Measurements from ENCODE around the gene TNKS1BP1.

Gene TNKS1BP1

DNA sequence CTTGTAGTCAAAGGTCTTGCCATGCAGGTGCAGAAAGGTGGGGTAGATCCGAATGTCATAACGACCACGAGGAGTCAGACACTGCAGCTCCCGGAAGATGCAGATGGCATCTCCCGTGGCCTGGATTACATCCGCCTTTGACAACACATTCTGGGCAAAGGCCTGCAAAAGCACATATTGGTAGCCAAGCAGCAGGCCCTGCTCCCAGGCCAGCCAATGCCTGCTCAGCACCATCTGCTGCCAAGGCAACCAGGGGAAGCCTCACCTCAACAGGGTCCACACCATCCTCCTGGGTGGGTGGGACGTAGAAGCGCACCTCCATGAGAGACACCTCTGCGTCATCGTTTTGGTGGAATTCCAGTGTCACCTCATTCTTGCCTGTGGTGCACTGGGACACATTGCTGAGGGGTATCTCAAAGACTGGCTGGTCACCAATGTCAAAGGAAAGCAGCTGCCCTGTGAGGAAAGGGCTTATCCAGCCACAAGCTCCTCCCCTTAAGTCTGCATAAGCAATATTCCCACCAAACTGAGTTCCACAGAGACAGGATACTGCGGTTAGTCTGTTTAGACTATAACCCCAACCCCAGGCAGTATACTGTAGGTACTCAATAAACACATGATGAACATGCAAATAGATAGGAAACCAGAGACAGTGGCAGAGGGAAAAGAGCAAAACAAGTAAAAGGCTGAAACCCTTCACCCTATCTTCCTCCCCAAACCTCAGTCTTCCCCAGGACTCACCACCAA lies 8.1 kb upstream of the TNKS1BP1 start:
- no peak for DNase-seq (ENCODE audit: low spot score)

DNA sequence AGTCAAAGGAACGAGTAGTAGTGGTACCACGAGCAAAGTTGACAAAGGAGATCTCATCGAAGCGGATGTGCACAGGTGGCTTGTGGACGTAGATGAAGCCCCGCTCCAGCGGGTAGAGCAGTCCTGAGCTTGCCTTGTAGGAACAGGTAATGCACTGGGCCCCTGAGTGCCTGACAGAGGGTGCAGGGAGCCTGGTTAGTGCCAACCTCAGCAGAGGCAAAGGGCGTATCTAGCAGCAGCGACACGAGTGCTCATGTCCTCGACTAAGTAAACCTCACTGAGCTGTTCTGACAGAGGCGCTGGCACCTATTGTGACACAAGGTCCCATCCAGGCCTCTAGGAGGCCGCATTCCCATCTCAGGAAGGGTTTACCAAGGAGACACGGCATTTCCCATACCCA lies 7.0 kb upstream of the TNKS1BP1 start:
- no peak for DNase-seq (ENCODE audit: low spot score)

DNA sequence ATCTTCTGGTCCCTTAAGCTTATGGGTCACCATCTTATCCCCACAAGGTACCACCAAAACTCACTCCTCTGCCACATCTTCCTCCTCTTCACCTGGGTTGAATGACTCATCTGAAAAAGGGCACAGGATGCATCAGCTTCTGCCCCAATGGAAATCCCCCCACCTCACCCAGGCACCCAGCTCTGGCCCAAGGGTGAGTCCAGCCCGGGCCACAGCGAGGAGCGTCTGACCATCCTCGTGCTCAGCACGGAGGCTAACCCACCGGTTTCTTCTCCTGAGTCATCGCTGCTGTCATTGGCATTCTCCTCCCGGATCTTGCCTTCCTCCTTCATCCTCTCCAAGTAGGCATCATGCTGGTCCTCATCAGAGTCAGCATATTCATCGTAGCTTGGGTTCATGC lies 5.3 kb upstream of the TNKS1BP1 start:
- no peak for DNase-seq (ENCODE audit: low spot score)

DNA sequence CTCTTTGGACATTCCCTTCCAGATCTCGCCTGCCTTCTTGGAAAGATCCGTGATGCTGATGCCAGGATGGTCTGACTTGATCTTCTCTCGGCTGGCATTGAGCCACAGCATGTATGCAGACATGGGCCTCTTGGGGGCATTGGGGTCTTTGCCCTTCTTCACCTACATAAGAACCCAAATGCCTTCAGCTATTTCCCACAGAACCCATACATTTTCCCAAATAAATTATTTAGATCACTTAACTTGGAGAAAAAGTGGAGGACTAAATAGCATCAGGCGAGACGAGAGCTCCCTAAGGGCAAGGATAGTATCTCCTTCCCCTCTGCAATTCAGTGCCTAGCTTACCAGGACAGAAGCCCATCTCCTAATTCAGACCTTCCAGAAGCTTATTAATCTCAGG lies 3.0 kb upstream of the TNKS1BP1 start:
- no peak for DNase-seq (ENCODE audit: low spot score)

DNA sequence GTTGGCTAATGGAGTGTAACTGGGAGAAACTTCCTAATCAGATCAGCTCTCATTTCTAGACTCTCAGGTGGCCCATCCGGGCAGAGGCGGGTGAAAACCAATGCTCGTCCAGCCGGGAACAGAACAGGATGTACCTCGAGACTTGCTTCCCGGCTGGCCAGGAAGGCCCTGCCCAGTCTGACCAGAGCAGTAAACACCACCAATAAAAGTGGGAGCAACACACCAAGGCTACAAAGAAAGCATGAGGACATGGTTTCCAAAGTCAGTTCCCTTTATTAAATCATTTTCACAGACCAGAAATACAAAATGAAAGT lies 940 bp upstream of the TNKS1BP1 start:
- peak; percentile 50 for DNase-seq (ENCODE audit: low spot score)

DNA sequence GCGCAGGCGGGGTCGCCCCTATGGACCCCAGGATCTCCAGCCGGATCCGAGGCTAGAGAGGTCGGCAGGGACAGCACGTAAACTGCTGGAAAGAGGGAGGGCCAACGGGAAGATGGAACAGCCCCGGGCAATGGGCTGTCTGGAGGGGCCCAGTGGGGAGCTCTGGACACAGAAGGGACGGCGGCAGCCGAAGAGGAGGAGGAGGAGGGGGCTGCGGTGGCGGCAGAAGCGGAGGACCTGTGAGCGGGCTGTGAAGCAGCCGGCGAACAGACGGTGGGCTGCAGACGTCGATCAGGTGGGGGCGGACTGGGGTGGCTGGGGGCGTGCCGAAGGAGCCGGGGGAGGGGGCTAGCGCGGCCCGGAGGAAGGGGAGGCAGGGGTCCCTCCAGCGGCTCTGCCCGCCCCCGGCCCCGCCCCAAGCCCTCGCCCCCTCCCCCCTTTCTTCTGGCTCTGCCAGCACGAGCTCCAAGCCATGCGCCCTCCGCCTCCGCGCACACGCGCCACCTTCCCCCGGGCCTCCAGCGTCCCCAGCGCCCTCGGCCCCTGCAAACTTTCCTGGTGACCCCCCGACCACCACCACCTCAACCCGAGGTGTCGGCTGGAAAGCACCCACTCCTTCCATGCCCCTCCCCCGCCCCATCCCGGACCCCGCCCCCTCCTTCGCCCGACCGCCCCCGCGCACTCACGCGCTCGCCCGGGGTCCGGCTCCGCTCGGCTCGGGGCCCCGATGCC lies 432 bp downstream of the TNKS1BP1 start:
- DNase-seq (ENCODE audit: low spot score), result no peak

DNA sequence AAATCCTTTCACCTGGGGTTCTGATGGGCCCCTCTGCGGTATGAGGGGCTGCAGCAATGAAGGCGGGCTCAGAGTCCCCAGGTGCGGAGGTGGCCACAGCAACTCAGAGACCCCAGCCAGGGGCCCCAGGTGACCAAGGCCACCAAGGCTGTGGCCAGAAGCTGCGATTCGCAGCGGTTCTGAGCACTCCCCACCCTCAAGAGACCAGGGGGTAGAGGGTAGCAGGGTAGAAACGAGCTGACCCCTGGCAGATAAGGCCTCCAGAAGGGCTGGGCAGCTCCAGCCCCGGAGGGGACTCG lies 948 bp downstream of the TNKS1BP1 start:
- no peak for DNase-seq (ENCODE audit: low spot score)

DNA sequence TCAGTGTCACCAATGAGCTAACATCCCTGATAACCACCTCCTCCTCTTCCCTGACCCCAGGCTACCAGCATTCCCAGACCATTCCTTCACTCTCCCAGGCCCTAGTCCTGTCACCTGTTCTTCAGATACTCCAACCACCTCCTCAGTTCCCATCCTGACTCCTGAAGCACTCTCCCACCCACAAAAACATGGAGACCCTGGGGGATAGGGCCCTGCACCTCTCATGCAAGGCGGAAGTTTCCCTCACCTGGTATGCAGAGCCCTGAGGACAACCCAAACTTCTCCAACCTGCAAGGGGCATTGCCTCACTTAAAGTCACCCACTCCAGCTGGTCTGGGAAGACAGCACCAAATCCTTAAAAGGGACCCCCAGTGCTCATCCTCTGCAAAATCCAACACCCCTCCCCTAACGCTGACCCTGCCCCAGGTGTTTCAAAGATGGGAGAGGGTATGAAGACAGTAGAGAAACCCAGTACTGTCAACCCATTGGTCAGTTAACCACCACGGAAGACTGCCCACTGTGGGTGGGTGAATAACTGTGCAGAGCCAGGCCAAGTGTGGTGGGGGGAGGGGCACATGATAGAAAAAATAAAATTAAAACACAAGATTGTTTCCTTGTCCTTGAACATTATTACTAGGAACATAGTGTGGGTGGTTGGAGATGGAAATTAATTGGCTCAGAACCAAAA lies 1.4 kb downstream of the TNKS1BP1 start:
- DNase-seq (ENCODE audit: low spot score), result no peak

DNA sequence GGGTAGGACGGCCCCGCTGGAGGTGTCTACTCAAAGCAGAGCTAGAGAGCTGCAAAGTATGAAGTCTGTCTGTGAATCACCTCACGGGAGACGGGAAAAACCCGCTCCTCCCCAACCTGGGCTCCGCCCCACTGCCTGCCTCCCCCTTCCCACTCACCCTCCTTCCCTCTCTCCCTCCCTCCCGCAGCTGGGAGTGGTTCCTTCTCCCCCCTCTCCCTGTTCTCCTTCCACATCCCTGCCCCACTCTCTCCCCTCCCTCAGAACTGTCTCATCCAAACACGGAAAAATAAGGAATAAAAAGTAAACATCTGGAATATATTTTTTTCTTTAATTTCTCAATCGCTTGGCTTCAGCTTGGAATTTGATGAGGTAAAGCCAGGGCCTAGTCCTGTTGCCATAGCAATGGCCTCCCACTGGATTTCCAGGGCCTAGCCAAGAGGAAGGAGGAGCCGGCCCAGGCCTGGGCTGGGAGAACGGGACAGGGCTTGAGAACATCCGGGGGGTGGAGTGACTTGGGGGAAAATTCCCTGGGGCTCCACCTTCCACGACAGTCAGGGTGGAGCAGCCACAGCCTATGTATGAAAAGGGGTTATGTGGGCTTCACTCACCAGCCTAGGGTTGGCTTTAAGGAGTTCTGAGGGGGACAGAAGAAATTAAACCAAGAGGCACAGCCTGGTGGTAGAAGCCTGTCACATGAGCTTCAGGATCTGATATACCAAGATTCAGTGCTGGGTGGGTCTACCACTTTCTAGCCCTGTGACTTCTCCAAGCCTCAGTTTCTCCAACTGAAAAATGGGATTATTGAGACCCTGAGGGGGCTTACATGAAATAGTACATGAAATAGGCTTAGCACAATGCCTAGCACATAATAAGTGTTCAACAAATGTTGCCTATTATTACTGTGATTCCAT lies 2.2 kb downstream of the TNKS1BP1 start:
- no peak for DNase-seq (ENCODE audit: low spot score)

DNA sequence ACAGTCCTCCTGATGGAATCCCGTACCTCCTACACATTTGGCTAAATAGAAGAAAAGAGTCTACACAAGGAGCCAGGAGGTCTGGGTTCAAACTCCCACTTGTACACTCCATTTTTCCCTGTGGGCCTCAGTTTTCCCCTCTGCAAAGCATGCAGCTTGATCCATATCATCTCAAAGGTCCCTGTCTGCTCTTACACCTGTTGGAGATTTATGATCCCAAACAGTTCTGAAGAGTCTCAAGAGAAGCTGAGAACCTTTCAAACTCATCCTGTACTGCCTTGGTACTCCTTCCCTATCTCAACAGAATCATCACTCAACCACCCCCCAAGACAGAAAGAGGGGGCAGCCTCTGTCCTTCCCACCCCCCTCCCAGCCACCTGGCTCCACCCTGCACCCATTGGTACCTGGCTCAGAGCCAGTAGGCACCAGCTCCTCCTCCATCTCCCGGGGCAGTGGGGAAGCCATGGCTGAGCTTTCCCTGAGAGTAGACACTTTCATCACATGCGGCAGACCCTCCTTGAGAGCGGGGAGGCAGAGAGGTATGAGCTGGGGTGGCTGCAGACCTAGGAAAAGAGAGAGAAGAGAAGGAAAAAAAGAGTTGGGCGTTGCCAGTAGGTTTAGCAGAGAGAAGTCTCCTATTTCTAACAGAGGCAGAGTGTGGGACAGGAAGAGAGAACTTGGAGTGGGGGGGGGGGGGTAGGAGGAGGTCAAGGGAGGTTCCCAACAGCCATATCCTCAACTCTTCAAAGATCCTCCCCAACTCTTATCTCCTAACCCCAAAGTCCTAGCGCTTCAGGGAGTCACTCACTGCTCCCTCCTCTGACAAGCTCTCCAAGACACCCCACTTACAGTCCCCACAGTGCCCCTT lies 3.1 kb downstream of the TNKS1BP1 start:
- DNase-seq (ENCODE audit: low spot score), result no peak

DNA sequence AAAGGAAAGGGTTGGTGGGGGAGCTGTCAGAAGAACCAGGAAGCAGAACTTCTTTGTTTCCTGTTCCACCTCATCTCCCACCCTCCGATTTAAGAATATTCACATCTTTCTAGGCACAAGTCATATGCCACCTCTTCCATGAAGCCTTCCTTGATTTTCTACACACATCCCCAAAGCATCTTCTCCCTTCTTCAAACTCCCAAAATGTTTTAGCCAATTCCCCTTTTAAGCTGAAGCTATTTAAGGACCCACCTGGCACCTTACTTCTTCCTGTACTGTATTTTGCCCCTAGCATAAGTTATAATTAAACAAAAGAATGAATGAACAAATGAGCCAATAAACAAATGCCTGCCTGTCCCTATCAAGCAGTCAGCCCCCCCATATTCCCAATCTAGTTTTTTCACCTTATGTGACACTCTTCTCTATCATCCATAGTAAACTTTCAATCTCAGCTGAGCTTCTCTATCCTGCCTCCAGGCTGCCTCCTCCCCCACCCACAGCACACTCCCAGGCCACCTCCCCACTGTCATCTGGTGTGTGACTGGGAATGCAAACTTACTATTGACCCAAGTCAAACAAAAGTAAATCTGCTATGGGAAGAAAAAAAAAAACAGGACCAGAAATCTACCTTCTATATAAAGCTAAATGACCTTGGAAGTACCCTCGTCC lies 3.9 kb downstream of the TNKS1BP1 start:
- no peak for DNase-seq (ENCODE audit: low spot score)

DNA sequence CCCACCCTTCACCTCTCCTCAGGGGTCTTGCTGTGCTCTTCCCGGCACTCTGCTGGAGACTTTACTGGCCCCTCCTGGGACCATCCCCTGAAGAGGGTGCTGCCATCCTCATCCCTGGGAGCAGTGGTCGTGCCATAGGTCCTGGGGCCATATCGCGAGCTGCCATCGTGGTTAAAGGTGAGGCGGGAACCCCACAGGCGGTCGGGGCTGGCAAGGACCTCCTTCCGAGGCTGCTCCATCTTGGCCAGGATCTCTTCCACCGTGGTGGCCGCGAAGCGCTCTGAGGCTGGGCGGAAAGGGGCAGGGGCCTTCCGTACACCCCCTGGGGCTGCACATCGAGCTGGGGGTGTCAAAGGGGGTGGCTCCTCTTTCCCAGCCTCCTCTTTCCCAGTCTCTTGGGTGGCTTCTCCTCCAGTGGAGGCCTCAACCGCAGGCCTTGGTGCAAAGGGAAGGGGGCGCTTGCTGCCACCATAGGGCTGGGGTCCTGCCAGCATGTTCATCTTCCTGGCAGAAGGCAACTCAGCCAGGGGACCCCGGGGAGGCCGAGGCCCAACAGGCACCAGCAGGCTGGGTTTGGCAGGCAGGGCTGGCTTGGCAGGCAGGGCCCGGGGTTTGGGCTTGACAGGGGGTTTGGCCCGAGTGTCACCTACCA lies 4.6 kb downstream of the TNKS1BP1 start:
- DNase-seq (ENCODE audit: low spot score), result no peak

DNA sequence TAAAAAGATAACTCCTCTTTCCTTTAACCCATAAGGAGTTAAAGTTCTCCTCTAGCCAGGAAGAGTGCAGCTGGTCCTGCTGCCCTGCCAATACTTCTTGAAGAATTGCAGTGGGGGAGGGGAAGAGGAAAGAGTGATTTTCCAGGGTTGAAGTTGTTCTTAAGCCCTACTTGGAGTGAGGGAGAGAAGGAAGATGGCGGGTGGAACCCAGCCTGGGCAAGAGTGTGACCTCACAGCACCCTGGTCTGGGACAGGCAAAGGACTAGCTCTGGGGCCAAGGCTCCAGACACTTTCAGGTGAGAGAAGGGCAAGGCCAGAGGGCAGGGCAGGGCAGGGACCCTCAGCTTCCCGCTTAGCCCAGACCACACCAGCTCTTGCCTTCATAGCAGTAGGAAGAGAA lies 6.6 kb downstream of the TNKS1BP1 start:
- no peak for DNase-seq (ENCODE audit: low spot score)

DNA sequence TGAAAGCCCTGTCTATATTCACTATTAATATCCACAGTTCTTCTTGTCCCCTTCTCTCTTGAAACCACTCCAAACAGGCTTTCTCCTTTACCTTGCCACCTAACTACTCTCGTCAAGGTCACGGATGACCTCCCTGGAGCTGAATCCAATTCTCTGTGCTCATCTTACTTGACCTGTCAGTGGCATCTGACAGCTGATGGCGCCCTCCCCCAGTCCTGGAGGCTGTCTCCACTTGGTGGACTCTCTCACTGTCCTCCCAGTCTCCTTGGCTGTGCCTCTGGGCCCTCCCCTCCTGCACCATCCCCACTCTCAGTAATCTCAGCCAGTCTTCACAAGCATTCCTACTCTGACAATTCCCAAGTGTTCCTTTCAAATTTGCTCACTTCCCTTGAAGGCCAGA lies 8.7 kb downstream of the TNKS1BP1 start:
- no peak for DNase-seq (ENCODE audit: low spot score)

DNA sequence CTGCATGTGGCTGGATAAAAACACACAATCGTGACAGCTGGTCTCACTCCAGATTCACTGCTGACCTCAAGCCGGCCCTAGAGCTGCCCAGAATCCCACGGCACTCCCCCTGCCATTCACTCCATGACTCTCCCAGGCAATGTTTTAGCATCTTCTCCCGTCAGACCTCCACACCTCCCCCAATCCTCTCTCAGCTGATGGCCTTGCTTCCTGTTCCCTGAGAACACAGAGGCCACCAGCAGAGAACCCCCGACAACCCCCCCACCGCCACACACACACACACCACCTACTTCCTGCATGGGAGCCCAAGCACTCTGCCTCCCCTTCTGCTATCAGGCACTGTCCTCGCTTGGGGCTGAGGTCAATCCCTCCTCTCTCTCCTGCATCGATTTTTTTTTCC lies 9.3 kb downstream of the TNKS1BP1 start:
- DNase-seq (ENCODE audit: low spot score), result no peak

DNA sequence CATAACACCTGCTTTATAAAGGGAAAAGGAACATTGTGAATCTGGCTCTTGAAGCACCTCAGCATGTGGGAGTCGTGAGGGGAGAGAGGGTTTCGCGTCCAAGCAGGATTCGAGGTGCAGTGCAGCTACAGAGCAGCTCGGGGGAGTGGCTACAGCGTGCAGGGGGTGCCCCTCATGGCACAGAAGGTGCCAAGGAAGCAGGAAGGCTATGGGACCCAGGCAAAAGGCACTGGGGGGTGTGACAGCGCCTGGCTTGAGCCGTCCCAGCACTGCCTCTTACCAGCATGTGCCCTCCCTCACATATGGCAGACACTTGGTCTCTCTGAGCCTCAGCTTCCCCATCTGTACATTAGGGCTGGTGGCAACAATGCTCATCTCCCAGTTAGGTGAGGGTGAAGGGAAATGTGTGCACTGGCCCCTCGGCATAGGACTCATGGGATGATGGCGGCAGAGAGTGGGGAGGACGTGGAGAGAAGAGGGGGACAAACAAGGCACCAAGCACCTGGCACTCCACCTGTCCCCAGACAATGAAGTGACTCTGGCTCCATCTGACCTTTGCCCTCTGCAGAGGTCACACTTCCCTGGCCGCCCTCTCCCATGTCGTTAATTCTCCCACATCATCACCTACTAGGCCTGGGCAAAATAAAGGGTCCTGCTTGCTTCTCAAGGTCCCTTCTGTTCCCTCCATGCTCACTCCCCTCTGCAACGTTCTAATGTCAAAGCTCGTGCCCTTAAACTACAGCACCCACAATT lies 10.4 kb downstream of the TNKS1BP1 start:
- no peak for DNase-seq (ENCODE audit: low spot score)

DNA sequence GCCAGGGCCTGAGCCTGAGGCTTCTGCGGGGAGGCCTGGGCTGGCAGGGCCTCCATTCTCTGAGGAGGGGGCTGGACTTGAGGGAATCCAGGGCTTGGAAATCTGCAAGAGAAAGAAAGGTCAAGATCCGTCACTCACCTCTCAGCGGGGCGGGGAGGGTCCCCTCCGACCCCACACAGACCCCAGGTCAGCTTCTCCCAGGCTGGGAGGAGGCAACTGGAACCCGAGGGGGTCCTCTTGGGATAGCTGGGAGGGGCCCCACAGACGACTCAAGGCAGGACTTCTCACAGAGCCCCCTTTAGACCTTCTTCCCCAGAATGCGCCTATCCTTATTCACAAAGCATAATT lies 11.0 kb downstream of the TNKS1BP1 start:
- DNase-seq (ENCODE audit: low spot score), result no peak

DNA sequence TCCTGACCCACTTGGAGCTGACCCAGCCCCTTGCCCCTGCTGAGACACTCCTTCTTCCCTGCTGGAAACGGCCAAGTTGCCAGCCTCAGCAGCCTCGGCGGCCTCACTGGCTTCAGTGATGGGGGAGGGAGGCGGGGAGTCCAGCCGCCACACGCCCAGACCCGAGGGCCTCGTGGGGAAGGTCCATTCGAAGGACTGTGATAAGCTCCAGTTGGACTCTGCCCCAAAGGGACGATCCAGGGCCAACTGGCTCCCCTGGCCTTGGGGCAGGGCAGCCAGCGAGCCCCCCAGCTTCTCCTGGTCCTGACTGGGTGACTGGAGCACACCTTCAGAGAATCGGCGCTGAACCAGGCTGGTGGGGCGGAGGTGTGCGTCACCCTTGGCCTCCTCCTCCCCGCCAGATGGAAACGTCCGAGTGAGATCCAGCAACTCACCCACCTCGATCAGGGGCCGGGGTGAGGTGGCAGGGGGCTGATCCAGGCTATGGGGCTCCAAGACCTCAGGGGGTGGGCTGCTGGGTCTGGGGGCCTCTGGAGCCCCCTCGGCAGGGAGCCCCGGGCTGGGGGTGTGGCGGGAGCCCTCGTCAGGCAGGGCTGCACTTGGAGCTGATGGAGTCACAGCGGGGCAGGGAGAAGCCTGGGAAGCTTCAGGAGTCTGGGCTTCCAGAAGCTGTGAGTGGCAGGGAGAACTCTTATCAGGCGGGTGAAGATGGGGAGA lies 11.5 kb downstream of the TNKS1BP1 start:
- DNase-seq (ENCODE audit: low spot score), result no peak

DNA sequence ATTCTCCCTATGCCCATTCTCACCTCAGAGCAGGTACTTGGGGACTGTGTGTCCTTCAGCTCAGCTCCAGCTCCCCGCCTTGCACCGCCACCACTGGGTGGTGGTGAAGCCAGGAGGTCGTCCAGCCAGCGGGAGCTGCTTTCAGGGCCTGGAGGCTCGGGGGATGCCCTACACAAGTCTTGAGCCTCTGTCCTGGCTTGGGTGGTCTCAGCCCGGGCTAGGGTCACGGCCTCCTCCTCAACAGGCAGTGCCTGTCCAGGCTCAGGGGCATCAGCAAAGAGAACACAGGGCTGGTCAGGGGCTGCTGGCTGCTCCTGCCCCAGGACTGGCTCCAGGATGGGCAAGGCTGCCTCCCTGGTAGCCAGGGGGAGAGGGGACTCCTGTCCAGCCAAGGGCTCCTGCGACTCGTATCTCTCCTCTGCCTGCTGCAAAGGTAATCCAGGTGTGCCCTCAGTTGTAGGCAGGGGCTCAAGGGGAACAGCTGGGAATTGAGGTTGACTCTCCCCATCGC lies 12.2 kb downstream of the TNKS1BP1 start:
- DNase-seq (ENCODE audit: low spot score), result no peak

All from LoVo (cell line).